Measurements from ENCODE around the gene ZFYVE28. TPM values are rescaled to one million over a fixed set of nuclear protein-coding genes. Genes with fewer than 3 reads are reported as not detected.
"Not testable (repeated sequence)": the region's sequence is repeated elsewhere in the genome, so short reads cannot be mapped to it uniquely, and the experiment has no call there.

Gene ZFYVE28
- total RNA-seq, 2 donors from 2014 or later, result 6.6 to 30.2 TPM

DNA sequence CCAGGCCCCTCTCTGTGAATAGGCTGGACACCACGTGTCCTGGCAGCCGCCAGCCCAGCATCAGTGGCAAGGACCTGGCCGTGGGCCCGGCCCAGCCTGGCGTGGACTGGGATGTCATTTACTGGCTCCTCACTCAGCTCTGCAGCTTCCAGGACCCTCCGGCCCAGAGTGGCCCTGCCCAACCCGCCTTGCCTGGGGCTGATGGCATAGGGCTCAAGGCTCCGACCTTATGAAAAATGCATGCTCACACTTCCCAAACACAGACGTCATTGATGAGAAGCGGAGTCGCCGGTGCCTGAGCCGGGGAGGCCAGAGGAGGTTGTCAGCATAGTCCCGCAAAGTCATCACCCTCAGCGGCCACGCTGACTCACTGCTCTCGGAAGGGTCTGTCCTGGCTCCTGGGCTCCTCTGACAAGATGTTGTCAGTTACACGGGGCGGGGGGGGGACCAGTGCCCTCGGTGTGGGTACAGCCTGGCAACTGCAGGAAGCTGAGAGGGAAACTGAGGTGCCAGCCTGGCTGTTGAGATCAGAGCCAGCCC is 14.6 kb upstream of the ZFYVE28 start:
- no peaks in the 10 kb centered on the region for H3K4me1 ChIP-seq (replicated peaks)
- no peaks in the 10 kb centered on the region for H3K36me3 ChIP-seq
- TF ChIP-seq, protein P1, sequence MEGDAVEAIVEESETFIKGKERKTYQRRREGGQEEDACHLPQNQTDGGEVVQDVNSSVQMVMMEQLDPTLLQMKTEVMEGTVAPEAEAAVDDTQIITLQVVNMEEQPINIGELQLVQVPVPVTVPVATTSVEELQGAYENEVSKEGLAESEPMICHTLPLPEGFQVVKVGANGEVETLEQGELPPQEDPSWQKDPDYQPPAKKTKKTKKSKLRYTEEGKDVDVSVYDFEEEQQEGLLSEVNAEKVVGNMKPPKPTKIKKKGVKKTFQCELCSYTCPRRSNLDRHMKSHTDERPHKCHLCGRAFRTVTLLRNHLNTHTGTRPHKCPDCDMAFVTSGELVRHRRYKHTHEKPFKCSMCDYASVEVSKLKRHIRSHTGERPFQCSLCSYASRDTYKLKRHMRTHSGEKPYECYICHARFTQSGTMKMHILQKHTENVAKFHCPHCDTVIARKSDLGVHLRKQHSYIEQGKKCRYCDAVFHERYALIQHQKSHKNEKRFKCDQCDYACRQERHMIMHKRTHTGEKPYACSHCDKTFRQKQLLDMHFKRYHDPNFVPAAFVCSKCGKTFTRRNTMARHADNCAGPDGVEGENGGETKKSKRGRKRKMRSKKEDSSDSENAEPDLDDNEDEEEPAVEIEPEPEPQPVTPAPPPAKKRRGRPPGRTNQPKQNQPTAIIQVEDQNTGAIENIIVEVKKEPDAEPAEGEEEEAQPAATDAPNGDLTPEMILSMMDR (IDR thresholded peaks at IDR 0.05), result no peak
- TF ChIP-seq POLR2A (IDR thresholded peaks at IDR 0.05), result no peak
- no peak for TF ChIP-seq POLR2AphosphoS5 (IDR thresholded peaks at IDR 0.05)
- H3K9me3 ChIP-seq, result no peaks in the 10 kb centered on the region
- no peak for DNase-seq (ENCODE audit: low spot score)
- no peaks in the 10 kb centered on the region for H3K27me3 ChIP-seq (replicated peaks; ENCODE audit: insufficient read depth)
- H3K27ac ChIP-seq, result no peak overlapping the region
- 56% methylated on average over 18 of the region's 20 CpGs for WGBS
- intact Hi-C loops (cut with DNase I), result no loop called here
- H3K4me3 ChIP-seq, result no peak overlapping the region

DNA sequence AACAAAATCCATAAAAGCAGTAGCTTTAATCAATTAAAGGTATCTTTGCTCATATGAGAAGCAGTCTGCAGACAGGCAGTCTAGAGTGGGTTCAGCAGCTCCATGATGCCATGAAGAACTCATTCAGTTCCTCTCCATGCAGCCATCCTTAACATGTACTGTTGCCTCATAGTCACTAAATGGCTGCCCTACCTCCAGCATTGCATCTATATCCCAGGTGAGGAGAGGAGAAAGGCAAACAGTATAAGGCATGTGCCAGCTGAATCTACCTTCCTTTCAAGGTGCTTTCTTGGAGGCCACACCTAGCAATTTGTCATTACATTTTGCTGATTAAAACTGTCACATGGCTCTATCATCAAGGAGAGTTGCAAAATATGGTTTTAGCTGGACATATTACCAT is 13.6 kb upstream of the ZFYVE28 start:
- intact Hi-C loops (cut with DNase I), result no loop called here

GRCh38 chr4:2429945-2430757 is 11.7 kb upstream of the ZFYVE28 start:
- WGBS, result 78% methylated on average over 29 of the region's 49 CpGs
- DNase-seq (ENCODE audit: low spot score); H3K27ac ChIP-seq; H3K4me1 ChIP-seq (replicated peaks); intact Hi-C loops (cut with DNase I); H3K9me3 ChIP-seq; H3K27me3 ChIP-seq (replicated peaks; ENCODE audit: insufficient read depth); H3K4me3 ChIP-seq; H3K36me3 ChIP-seq: not testable (repeated sequence)

More for the DNA sequence above, 13.6 kb upstream of the ZFYVE28 start:
- no peaks in the 10 kb centered on the region for H3K36me3 ChIP-seq
- H3K9me3 ChIP-seq, result no peaks in the 10 kb centered on the region
- TF ChIP-seq POLR2A (IDR thresholded peaks at IDR 0.05), result no peak
- no peak for TF ChIP-seq POLR2AphosphoS5 (IDR thresholded peaks at IDR 0.05)
- TF ChIP-seq, protein P1 (IDR thresholded peaks at IDR 0.05), result no peak
- H3K4me3 ChIP-seq, result no peak overlapping the region
- H3K27ac ChIP-seq, result no peak overlapping the region
- no peaks in the 10 kb centered on the region for H3K4me1 ChIP-seq (replicated peaks)
- H3K27me3 ChIP-seq (replicated peaks; ENCODE audit: insufficient read depth), result no peaks in the 10 kb centered on the region
- DNase-seq (ENCODE audit: low spot score), result no peak

DNA sequence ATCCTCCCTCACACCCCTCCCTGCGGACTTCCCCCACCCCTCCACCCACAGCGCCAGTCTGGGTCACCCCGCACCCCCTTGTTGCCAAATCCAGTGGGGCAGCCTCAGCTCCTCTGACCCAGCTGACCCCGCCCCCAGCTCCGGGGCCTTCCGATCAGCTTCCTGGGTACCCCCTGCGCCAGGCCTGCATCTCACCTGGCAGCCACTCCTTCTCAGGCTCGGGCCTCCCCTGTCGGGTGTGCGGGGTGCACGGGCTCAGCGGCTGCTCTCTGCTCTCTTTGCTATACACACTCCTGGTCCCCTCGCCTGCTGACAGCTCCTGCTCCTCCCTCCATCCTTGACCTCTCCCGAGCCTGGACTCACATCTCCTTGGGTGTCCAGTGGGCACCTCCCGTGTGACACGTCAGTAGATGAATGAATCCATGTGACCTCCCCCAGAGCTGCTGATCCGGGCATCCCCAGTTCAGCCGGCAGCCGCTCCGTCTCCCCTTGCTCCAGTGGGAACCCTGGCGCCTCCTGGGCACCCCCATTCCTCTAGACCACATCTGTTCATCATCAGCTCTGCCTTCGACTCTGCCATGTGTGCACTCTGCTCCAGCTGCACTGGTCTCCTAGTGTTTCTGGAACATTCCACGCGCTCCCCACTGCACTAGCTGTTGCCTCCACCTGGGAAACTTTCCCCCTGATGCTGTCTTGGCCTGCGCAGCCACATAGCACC is 10.2 kb upstream of the ZFYVE28 start:
- H3K27me3 ChIP-seq (replicated peaks; ENCODE audit: insufficient read depth), result no peaks in the 10 kb centered on the region
- TF ChIP-seq, protein P1 (IDR thresholded peaks at IDR 0.05), result no peak
- TF ChIP-seq POLR2A (IDR thresholded peaks at IDR 0.05) (no peak), POLR2AphosphoS5 (IDR thresholded peaks at IDR 0.05) (no peak)
- no peaks in the 10 kb centered on the region for H3K36me3 ChIP-seq
- no peak overlapping the region for H3K27ac ChIP-seq
- 77% methylated on average over 25 of the region's 25 CpGs for WGBS
- intact Hi-C loops (cut with DNase I), result no loop called here
- H3K4me3 ChIP-seq, result no peak overlapping the region
- no peaks in the 10 kb centered on the region for H3K4me1 ChIP-seq (replicated peaks)
- no peak for DNase-seq (ENCODE audit: low spot score)
- H3K9me3 ChIP-seq, result no peaks in the 10 kb centered on the region

GRCh38 chr4:2427383-2428334 is 9.2 kb upstream of the ZFYVE28 start:
- Histone ChIP-seq H3K27ac (no peak overlapping the region), H3K9me3 (no peaks in the 10 kb centered on the region), H3K4me1 (replicated peaks) (no peaks in the 10 kb centered on the region), H3K27me3 (replicated peaks; ENCODE audit: insufficient read depth) (no peaks in the 10 kb centered on the region), H3K4me3 (no peak overlapping the region), H3K36me3 (no peaks in the 10 kb centered on the region)
- 84% methylated on average over 23 of the region's 23 CpGs for WGBS
- intact Hi-C loops (cut with DNase I), result no loop called here
- DNase-seq (ENCODE audit: low spot score), result no peak
- TF ChIP-seq POLR2AphosphoS5 (IDR thresholded peaks at IDR 0.05) (no peak), POLR2A (IDR thresholded peaks at IDR 0.05) (no peak)
- TF ChIP-seq, protein P1 (IDR thresholded peaks at IDR 0.05), result no peak
